AG09309 (cell line): ENCODE measurements around the gene CXCL12.

Source experiments
- DNase-seq: peaks from one replicate; pipeline ENCODE4 v3.0.0-alpha.2; 2010; ENCODE audit warnings: low read depth
- H3K4me3 ChIP-seq: 2 replicates; pipeline ENCODE4 v1.5.1; 2011; ENCODE audit warnings: mild to moderate bottlenecking, low read depth, low read length, moderate library complexity; ENCODE audit not compliant: control insufficient read depth
- TF ChIP-seq, protein P1 (sequence below): IDR thresholded peaks from 2 replicates; pipeline ENCODE4 v1.5.1; 2011; ENCODE audit warnings: mild to moderate bottlenecking, low read depth, low read length, inconsistent platforms; ENCODE audit not compliant: insufficient read depth, control insufficient read depth; ENCODE audit errors: missing control alignments

The CXCL12 gene

DNA sequence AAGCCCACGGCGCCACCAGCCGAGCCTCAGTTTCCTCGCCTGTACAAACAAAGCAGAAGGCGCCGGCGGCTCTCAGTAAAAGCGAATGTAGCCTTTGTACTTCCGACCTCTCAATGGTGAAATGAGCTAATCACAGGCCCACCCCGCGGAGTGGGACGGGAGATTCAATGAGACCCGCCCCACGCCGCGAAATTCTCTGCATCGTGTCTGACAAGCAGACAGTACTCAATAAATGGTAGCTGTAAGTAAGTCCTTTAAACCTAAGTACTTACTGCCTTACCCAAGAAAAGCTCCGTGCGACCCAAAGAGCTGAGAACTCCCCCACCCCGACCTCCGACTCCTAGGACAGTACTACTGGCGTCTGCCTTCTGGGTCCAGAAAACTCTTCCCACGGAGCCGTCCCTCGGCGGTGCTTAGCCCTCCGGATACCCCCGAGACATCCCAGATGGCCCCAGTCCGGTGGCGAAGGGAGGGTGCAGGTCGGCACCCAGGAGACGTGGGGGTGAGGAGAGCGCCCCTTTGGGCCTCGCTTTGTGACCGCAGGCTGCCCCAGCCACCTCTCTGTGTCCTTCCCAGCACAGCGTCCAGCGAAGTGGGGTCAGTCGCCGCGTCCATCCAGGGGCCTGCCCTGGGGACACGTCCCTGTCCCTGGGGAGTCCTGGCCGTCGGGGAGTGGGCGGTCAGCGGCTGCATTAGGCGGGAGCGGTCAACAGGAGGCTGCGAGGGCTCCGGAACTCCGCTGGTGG, 972 bp upstream of the CXCL12 start:
- no peak overlapping the region for H3K4me3 ChIP-seq
- TF ChIP-seq, protein P1, sequence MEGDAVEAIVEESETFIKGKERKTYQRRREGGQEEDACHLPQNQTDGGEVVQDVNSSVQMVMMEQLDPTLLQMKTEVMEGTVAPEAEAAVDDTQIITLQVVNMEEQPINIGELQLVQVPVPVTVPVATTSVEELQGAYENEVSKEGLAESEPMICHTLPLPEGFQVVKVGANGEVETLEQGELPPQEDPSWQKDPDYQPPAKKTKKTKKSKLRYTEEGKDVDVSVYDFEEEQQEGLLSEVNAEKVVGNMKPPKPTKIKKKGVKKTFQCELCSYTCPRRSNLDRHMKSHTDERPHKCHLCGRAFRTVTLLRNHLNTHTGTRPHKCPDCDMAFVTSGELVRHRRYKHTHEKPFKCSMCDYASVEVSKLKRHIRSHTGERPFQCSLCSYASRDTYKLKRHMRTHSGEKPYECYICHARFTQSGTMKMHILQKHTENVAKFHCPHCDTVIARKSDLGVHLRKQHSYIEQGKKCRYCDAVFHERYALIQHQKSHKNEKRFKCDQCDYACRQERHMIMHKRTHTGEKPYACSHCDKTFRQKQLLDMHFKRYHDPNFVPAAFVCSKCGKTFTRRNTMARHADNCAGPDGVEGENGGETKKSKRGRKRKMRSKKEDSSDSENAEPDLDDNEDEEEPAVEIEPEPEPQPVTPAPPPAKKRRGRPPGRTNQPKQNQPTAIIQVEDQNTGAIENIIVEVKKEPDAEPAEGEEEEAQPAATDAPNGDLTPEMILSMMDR, result no peak
- DNase-seq, result no peak

DNA sequence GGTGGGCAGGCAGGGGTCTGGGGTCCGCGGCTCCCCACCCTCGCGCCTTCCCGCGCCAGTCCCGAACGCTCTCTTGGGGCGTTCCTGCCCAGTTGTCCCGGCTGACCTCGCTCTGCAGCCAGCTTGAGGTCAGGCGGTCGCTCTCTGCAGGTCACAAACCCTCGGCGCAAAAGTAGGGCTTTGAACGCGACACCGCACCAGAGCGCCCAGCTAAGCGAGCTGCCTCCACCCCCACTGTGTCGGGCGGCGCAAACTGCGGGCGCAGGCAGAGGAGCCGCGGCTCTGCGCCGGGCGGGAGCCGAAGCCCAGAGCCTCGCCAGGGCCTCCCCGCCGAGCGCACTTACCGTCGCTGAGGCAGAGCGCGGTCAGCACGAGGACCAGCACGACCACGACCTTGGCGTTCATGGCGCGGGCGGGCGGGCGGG, 284 bp downstream of the CXCL12 start:
- no peak for DNase-seq
- peak overlapping the region; percentile 85 for H3K4me3 ChIP-seq
- TF ChIP-seq, protein P1, result no peak

DNA sequence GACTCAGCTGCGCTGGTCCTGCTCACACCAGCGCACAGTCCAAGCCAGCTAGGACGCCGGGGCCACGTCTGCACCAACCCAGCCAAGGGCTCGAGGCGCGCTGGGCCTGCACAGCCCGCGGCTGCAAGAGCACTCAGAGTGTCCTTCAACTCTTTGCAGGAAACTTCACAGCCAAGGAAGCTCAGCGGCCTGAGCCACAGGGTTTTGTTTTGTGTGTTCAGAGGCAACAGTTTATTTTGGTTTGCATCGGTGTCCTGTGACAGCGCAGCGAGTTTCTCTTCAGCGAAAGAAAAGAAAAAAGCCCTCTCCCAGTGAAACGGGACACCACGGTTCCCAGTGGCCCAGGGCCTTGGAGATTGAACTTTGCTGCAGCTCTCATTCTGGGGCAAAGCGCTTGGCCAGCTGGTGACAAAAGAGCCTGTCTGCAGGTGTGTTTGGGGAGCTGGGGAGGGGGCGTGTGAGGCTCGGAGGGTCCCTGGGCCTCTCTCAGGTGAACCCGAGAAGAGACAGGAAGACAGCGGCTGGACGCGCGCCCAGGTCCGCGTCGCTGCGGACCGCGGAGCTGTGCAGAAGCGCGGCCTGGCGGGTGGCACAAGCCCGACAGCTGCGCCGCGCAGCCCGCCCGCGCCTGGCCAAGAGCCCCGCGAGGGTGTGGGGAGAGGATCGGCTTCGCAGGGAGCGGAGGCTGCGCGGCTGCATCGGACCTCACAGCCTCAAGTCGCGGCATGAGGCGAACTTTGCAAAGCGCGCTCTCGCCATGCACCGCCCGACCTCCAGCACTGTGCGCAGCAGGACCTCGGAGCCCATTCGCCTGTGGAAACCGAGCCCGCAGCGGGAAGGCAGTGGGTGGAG, 922 bp downstream of the CXCL12 start:
- TF ChIP-seq, protein P1, result no peak
- DNase-seq, result no peak
- peak overlapping the region; percentile 85 for H3K4me3 ChIP-seq

DNA sequence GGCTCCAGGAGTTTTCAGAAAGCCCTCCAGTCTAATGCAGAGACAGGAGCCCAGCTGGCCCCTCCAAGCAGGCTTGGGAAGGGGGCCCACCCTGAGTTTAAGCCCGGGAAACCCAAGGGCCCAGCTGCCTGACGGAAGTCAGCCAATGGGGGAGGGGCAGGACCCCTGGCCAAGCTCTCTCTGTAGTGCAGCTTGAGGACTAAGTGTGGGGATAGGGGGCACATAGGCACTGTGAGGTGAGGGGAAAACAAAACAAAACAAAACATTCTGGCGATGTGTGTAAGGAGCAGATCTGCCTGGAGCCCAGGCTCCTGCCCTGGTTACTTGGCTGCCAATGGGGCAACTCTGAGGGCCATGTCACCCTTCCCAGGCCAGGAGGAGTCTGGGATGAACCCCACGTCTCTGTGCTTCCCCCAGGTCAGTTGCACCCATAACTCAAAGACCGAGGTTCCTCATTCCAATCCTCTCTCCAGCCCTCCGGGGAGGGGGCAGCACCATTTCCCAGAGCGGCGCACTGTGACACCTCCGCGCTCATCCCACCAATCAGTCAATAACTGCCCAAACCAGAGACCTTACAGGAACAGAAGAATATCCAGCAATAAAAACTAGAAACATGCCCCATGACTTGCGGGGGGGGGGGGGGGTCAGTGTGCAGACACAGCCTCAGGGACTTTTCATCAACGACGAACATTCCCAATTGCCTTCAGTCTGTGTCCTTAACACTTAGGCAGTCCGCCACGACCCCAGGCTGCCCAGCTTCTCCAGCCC, 1.7 kb downstream of the CXCL12 start:
- H3K4me3 ChIP-seq, result peak overlapping the region; percentile 85
- no peak for DNase-seq
- TF ChIP-seq, protein P1, result no peak

DNA sequence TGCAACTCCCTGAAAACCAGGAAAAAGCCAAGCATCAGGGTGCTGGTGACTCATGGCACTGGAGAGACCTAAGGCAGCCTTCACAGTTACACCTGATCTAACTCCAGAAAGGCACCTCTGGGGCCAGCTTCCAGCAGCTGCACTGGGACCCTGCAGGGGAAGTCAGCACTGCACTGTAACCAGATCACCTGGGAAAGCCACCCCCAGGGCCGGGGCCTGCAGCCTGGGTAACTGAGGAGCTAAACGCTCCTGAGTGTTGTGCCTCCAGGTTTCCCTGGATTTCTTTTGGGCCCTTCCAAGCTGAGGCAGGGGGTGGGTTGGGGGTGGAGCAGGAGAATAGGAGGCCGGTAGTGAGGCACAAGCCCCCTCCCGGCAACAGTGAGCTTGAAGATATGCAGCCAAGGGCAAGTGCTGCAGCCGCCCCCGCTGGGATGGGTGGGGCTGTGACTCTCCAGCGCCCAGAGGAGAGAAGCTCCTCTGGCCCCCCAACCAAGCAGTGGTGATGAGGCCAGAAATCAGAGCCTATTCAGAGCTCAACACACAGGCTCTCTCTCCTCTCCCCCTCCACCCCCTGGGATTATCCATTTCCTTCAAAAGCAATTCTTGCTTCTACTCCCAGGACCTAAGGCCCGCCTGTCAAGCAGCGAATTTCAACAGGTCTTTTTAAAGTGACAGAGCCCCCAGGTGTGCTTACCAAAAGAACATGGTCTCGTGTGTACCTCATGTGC, 2.6 kb downstream of the CXCL12 start:
- TF ChIP-seq, protein P1, result no peak
- DNase-seq, result no peak
- peak overlapping the region; percentile 19 for H3K4me3 ChIP-seq
